Hepatocyte (in vitro differentiated cells): Measurements from ENCODE around the gene CCDC51. TPM values are rescaled to one million over a fixed set of nuclear protein-coding genes. Genes with fewer than 3 reads are reported as not detected.
"Not testable (repeated sequence)": the region's sequence is repeated elsewhere in the genome, so short reads cannot be mapped to it uniquely, and the experiment has no call there.

Experiments
- DNase-seq: peaks from one replicate; pipeline ENCODE4 v3.0.0-alpha.2; 2016; ENCODE audit warnings: low spot score
- H2AFZ ChIP-seq: fragments of 200-600 bp; sonication (generic); 2 replicates; pipeline ENCODE4 v1.6.0; 2016; ENCODE audit warnings: antibody characterized with exemption, mild to moderate bottlenecking
- H3K27ac ChIP-seq: fragments of 200-600 bp; sonication (generic); 2 replicates; pipeline ENCODE4 v1.5.1; 2016; ENCODE audit warnings: mild to moderate bottlenecking
- H3K27me3 ChIP-seq: fragments of 200-600 bp; sonication (generic); 2 replicates; pipeline ENCODE4 v1.6.1; 2016
- H3K36me3 ChIP-seq: fragments of 200-600 bp; sonication (generic); replicated peaks from 2 replicates; pipeline ENCODE4 v1.5.1; 2016; ENCODE audit warnings: low read depth; ENCODE audit not compliant: insufficient read depth
- H3K4me1 ChIP-seq: fragments of 200-600 bp; sonication (generic); 2 replicates; pipeline ENCODE4 v1.5.1; 2016; ENCODE audit warnings: mild to moderate bottlenecking, moderate library complexity; ENCODE audit not compliant: insufficient read depth
- H3K4me2 ChIP-seq: fragments of 200-600 bp; sonication (generic); 2 replicates; pipeline ENCODE4 v1.6.0; 2016
- H3K4me3 ChIP-seq: fragments of 200-600 bp; sonication (generic); 2 replicates; pipeline ENCODE4 v1.5.1; 2016; ENCODE audit warnings: mild to moderate bottlenecking
- H3K79me2 ChIP-seq: fragments of 200-600 bp; sonication (generic); 2 replicates; pipeline ENCODE4 v1.6.0; 2017; ENCODE audit warnings: mild to moderate bottlenecking
- H3K9me2 ChIP-seq: fragments of 200-600 bp; sonication (generic); replicated peaks from 2 replicates; pipeline ENCODE4 v1.6.0; 2017; ENCODE audit warnings: mild to moderate bottlenecking; ENCODE audit not compliant: insufficient read depth
- H3K9me3 ChIP-seq: fragments of 200-600 bp; sonication (generic); 2 replicates; pipeline ENCODE4 v1.5.1; 2016; ENCODE audit warnings: low read depth, mild to moderate bottlenecking
- H4K20me1 ChIP-seq: fragments of 200-600 bp; sonication (generic); 2 replicates; pipeline ENCODE4 v1.6.0; 2016; ENCODE audit warnings: mild to moderate bottlenecking; ENCODE audit not compliant: insufficient read depth, poor library complexity, severe bottlenecking
- CTCF ChIP-seq: fragments of 200-600 bp; sonication (generic); IDR thresholded peaks from 2 replicates; pipeline ENCODE4 v1.5.1; 2016; ENCODE audit warnings: antibody characterized with exemption, mild to moderate bottlenecking; ENCODE audit not compliant: poor library complexity
- EZH2 ChIP-seq: fragments of 200-600 bp; sonication (generic); IDR thresholded peaks from 2 replicates; pipeline ENCODE4 v1.6.1; 2016; ENCODE audit warnings: antibody characterized with exemption, mild to moderate bottlenecking, borderline replicate concordance
- EZH2phosphoT487 ChIP-seq: fragments of 200-600 bp; sonication (generic); IDR thresholded peaks from one replicate; pipeline ENCODE4 v1.6.1; 2018; ENCODE audit warnings: antibody characterized with exemption, mild to moderate bottlenecking, low read depth, moderate library complexity; ENCODE audit not compliant: unreplicated experiment, severe bottlenecking
- WGBS: methylation state at CpG from one replicate; pipeline ENCODE4 v1.1.6; 2016; ENCODE audit warnings: low lambda C conversion rate; ENCODE audit errors: missing lambda C conversion rate; 5-methylcytosine and 5-hydroxymethylcytosine counted together
- polyA plus RNA-seq: library from polyadenylated mRNA; unstranded; fragments of >200 nt; fragmentation: Nextera tagmentation; extraction: Ambion mirVana; gene quantifications from 2 replicates; pipeline ENCODE4 v1.2.1, GENCODE V29; 2016
- total RNA-seq: library from RNA; depleted of rRNA; stranded (reverse); fragments of >200 nt; gene quantifications from 2 replicates; pipeline ENCODE4 v1.2.3, GENCODE V29; 2014

The CCDC51 gene
- total and polyA plus RNA-seq, 2 experiments from 2014 or later: 30.4 to 30.8 TPM

DNA sequence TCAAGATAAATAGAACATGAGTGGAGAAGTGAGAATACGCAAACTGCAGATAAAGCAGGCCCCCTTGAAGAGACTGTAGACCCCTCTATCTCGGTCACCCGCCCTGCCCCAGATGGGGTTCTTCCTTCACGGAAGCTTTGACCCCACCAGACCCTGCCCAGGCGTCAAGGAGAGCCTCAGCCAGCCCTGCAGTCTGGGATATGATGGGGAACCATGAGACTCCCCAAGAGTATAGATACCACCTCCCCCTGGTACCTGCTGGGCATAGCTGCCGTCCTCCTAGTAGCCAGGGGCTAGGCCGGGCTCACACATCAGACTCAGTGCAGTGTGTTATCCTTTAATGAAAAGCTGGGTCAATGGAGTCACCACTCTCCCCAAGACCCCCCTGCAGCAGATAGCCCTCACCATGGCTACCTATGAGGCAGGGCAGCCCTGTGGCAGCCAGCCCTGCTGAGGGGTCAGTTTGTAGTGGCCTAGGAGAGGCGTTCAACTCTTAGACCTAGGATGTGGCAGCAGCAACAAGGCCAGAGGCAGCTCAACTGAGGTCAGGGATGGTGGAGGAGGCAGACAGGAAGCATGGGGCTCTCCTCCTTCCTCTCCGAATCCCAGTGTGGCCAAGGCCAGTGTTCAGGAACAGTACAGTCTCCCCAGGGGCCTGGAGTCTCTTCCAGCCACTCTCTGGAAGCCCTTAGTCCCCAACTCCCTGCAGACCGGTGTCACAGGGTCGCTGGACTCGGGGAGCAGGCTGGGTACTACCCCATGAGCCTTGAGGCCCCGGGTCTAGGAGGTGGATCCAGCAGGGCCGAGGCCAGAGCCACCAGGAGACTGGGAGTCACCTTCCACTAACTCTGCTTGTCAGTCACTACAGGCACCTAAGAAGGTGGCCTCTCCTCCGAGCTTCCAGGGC lies 36.1 kb downstream of the CCDC51 start:
- DNase-seq: no peak
- Histone ChIP-seq H3K4me2 (no peak overlapping the region), H3K27ac (no peak overlapping the region), H3K4me3 (no peak overlapping the region), H2AFZ (no peak overlapping the region), H3K79me2 (no peaks in the 10 kb centered on the region), H3K9me2 (no peaks in the 10 kb centered on the region), H3K4me1 (no peaks in the 10 kb centered on the region), H3K9me3 (no peaks in the 10 kb centered on the region), H4K20me1 (no peaks in the 10 kb centered on the region), H3K36me3 (no peaks in the 10 kb centered on the region), H3K27me3 (no peaks in the 10 kb centered on the region)
- WGBS: 97% methylated on average over 15 of the region's 15 CpGs
- no peak for TF ChIP-seq CTCF

- Histone ChIP-seq H3K4me2 (no peak overlapping the region), H3K36me3 (no peaks in the 10 kb centered on the region), H3K9me2 (no peaks in the 10 kb centered on the region), H3K4me3 (no peak overlapping the region), H3K79me2 (no peaks in the 10 kb centered on the region), H3K9me3 (no peaks in the 10 kb centered on the region), H3K27ac (no peak overlapping the region), H2AFZ (no peak overlapping the region), H3K4me1 (no peaks in the 10 kb centered on the region), H4K20me1 (no peaks in the 10 kb centered on the region), H3K27me3 (no peaks in the 10 kb centered on the region)
- TF ChIP-seq EZH2phosphoT487: no peak
- no peak for TF ChIP-seq EZH2
- TF ChIP-seq CTCF: no peak
- WGBS: 81% methylated on average over 3 of the region's 3 CpGs
- DNase-seq: no peak
Observed at GRCh38 chr3:48402907-48403306, 37.0 kb downstream of the CCDC51 start.

DNA sequence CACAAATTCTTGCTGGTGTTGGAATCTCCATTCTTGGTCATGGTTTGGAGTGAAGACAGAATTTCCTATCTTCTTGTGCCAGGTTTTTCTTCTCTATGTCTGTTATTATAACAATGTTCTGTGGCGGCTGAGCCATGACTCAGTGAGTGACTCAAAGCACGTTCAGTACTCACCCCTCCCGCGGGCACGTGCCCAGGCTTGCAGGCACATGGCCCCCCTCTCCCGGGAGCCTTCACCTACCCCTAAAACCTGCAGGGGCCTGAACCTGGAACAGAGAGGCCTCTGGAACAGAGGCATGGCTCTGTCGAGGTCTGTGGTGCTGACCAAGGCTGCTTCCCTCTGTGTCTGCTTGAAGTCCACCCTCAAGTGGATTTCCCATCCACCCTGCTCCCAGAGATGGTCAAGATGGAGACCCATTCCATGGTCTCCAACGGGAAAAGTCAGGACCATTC lies 37.6 kb downstream of the CCDC51 start:
- H4K20me1 ChIP-seq: no peaks in the 10 kb centered on the region
- H3K27ac ChIP-seq: peak overlapping the region; percentile 16
- DNase-seq: no peak
- H3K79me2 ChIP-seq: no peaks in the 10 kb centered on the region
- no peak overlapping the region for H3K4me3 ChIP-seq
- TF ChIP-seq EZH2: no peak
- TF ChIP-seq CTCF: no peak
- TF ChIP-seq EZH2phosphoT487: no peak
- no peaks in the 10 kb centered on the region for H3K9me3 ChIP-seq
- WGBS: 85% methylated on average over 8 of the region's 8 CpGs
- no peaks in the 10 kb centered on the region for H3K4me1 ChIP-seq
- no peak overlapping the region for H3K4me2 ChIP-seq
- H3K36me3 ChIP-seq: no peaks in the 10 kb centered on the region
- no peaks in the 10 kb centered on the region for H3K27me3 ChIP-seq
- no peak overlapping the region for H2AFZ ChIP-seq
- no peaks in the 10 kb centered on the region for H3K9me2 ChIP-seq

GRCh38 chr3:48401434-48401901 lies 38.5 kb downstream of the CCDC51 start:
- not testable (repeated sequence) for H3K27me3 ChIP-seq, H3K79me2 ChIP-seq, H3K4me2 ChIP-seq, H3K36me3 ChIP-seq, H3K9me2 ChIP-seq, H3K4me3 ChIP-seq, H2AFZ ChIP-seq, H3K27ac ChIP-seq, H4K20me1 ChIP-seq, DNase-seq, H3K9me3 ChIP-seq, H3K4me1 ChIP-seq
- 94% methylated on average over 12 of the region's 12 CpGs for WGBS
